Jurkat, Clone E6-1 (cell line): Measurements from ENCODE around the gene XBP1.

Experiments
- DNase-seq: peaks from one replicate; pipeline ENCODE4 v3.0.0-alpha.2; 2011; ENCODE audit warnings: low read depth, low spot score
- H3K4me3 ChIP-seq: 2 replicates; pipeline ENCODE4 v1.5.1; 2011; ENCODE audit warnings: mild to moderate bottlenecking, low read length, control low read depth, moderate library complexity

XBP1 gene

DNA sequence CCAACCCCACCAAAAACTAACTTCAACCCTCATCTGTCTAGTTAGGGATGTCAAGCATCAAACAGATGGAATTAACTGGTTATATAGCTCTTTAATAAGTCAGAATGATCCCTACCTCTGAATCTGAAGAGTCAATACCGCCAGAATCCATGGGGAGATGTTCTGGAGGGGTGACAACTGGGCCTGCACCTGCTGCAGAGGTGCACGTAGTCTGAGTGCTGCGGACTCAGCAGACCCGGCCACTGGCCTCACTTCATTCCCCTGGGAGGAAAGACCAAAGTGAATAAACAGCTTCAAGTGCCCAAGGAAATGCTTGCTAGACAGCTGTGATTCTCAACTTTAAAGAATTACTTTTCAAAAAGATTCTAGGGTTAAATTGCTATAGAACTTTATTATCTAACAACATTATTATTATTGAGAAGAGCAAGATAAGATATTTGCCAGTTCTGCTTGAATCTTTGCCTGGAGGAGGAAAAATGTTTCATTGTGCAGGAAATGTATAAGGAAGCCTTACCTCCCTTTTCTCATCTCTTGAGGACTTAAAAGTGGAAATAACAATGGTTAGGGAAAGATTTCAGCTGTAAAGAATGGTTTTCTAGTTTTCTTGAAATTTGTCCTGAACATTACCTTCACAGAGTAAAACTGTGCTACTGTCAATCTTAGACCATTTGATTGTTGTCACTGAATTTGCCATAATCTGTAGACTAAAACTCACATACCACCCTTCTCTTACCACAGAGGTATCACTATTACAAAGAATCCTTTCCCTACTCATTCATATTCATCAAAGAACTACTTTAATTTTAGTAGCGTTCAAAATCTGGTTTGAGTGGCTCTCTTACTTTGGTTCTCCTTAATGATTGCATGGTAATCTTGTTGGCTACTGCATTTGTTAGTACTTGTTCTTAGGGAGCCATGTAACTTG lies 4.2 kb downstream of the XBP1 start:
- H3K4me3 ChIP-seq = no peak overlapping the region

DNA sequence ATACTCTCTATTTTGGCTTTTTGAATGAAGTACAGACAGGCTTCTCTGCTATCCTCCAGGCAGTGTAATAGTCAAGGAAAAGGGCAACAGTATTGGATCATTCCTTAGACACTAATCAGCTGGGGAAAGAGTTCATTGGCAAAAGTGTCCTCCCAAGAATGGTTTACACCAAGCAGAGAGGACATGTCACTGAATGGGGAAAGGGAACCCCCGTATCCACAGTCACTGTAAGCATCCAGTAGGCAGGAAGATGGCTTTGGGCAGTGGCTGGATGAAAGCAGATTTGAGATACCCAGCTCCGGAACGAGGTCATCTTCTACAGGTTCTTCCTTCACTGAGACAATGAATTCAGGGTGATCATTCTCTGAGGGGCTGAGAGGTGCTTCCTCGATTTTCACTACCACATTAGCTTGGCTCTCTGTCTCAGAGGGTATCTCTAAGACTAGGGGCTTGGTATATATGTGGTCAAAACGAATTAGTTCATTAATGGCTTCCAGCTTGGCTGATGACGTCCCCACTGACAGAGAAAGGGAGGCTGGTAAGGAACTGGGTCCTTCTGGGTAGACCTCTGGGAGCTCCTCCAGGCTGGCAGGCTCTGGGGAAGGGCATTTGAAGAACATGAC lies 5.2 kb downstream of the XBP1 start:
- no peak overlapping the region for H3K4me3 ChIP-seq
- no peak for DNase-seq

More for the DNA sequence above, 4.2 kb downstream of the XBP1 start:
- no peak for DNase-seq

- DNase-seq = no peak
- no peak overlapping the region for H3K4me3 ChIP-seq
Observed at GRCh38 chr22:28793976-28794584, 6.3 kb downstream of the XBP1 start.

DNA sequence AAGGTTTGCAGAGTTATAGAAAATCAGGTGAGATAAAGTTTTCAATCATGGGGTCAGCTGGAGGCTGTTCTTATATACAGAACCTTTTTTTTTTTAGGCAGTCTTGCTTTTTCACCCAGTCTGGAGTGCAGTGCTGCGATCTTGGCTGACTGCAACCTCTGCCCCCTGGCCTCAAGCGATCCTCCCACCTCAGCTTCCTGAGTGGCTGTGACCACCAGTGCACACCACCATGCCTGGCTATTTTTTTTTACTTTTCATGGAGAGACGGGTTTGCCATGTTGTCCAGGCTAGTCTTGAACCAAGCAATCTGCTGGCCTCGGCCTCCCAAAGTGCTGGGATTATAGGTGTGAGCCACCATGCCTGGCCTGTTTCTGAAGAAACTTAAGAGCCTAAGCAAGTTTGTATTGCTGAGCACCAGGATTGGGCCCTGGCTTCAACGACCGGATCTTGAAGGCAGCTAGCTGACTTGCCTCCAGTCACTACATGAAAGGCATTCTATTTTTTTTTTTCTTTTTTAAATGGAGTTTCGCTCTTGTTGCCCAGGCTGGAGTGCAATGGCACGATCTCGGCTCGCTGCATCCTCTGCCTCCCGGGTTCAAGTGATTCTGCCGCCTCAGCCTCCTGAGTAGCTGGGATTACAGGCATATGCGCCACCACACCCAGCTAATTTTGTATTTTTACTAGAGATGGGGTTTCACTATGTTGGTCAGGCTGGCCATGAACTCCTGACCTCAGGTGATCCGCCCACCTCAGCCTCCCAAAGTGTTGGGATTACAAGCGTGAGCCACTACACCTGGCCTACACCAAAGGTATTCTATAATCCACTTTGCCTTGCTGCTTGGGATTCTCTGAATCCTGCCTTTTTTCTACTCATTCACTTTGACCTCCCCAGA lies 7.6 kb downstream of the XBP1 start:
- no peak overlapping the region for H3K4me3 ChIP-seq
- no peak for DNase-seq

GRCh38 chr22:28791841-28792490 lies 8.4 kb downstream of the XBP1 start:
- DNase-seq = peak; percentile 80
- no peak overlapping the region for H3K4me3 ChIP-seq

- H3K4me3 ChIP-seq = no peak overlapping the region
- no peak for DNase-seq
Observed at GRCh38 chr22:28791124-28791523, 9.2 kb downstream of the XBP1 start.

DNA sequence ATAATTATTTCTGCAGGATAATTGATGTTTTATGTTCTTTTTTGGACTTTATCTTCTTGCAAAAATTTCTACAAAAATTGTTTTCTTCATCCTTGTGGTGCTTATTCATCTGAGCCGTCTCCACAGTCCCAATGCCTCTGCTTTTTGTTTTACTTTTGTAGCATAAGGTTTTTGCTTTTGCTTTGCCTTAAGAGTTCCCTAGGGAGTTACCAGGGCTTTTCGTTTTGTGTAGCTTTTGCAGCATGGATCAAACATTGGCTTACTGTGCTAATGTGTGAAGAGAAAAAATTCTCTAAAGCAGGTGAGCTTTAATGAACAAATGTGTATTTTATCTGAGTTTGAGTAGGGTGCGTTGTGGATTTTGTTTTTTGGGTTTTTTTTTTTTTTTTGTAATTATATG lies 11.8 kb downstream of the XBP1 start:
- no peak overlapping the region for H3K4me3 ChIP-seq
- no peak for DNase-seq

- no peak for DNase-seq
- H3K4me3 ChIP-seq = no peak overlapping the region
Observed at GRCh38 chr22:28783786-28784671, 16.3 kb downstream of the XBP1 start.

DNA sequence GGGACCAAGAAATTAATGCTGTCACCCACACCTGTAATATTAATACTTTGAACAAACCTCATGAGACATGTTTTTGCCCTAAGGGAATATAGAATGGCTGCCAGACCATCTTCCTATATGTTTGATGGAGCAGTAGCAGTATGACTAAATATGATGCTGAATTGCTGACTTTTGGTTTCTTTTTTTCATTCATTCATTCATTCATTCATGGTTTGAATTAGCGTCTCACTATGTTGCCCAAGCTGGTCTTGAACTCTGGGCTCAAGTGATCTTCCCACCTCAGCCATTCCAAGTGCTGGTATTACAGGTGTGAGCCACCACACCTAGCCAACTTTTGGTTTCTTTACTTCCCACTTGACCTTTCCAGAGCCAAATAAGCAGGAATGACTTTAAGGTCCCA lies 20.1 kb downstream of the XBP1 start:
- no peak overlapping the region for H3K4me3 ChIP-seq
- no peak for DNase-seq

- no peak for DNase-seq
- H3K4me3 ChIP-seq = no peak overlapping the region
Observed at GRCh38 chr22:28779833-28780232, 20.5 kb downstream of the XBP1 start.

- H3K4me3 ChIP-seq = no peak overlapping the region
- DNase-seq = no peak
Observed at GRCh38 chr22:28774378-28774777, 26.0 kb downstream of the XBP1 start.

- peak overlapping the region; percentile 90 for H3K4me3 ChIP-seq
- DNase-seq = no peak
Observed at GRCh38 chr22:28773461-28773867, 26.9 kb downstream of the XBP1 start.

DNA sequence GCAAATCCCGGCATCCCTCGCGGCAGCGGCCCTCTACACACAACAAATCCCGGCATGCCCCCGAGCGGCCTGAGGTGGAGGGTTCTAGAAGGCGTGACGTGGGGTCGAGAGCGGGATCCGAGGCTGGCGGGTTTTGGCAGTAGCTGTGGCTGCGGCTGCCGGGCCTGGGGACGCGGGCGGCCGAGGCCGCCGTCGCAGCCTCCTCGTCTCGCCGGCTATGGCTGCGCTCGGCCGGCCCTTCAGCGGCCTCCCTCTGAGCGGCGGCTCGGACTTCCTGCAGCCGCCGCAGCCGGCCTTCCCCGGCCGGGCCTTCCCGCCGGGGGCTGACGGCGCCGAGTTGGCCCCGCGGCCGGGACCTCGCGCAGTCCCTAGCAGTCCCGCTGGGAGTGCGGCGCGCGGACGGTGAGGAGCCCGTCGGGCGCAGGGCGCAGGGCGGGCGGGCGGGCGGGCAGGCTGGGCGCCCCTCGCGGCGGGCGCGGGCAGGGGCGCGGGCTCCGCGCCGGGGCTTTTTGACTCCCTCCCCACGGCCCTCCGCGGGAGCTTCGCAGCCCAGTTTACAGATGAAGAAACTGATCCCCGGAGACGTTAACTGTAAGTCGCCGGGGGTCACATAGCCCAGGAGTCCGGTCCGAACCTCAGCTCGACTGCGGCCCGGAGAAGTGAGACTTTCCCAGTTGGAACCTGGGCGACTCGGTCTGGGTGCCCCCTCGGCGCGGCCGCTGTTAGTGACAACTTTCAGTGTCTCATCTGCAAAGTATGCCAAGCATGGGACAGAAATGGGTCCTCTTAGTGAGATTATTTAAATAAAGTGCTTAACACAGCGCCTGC lies 27.5 kb downstream of the XBP1 start, which contains the start of gene CCDC117:
Gene CCDC117, plus strand, starts transcription at position 63 of the 828 bp plus-strand sequence. Its CDS starts 155 bp downstream, at position 218.
- H3K4me3 ChIP-seq = peak within 1 kb of the TSS; percentile 90
- DNase-seq = peak; percentile 96

GRCh38 chr22:28771195-28771791 lies 29.1 kb downstream of the XBP1 start:
- no peak overlapping the region for H3K4me3 ChIP-seq
- DNase-seq = no peak

- H3K4me3 ChIP-seq = no peak overlapping the region
- no peak for DNase-seq
Observed at GRCh38 chr22:28769394-28770085, 30.8 kb downstream of the XBP1 start.
